Measurements from ENCODE around the gene BICRA.
"Not testable (repeated sequence)": the region's sequence is repeated elsewhere in the genome, so short reads cannot be mapped to it uniquely, and the experiment has no call there.

BICRA gene

DNA sequence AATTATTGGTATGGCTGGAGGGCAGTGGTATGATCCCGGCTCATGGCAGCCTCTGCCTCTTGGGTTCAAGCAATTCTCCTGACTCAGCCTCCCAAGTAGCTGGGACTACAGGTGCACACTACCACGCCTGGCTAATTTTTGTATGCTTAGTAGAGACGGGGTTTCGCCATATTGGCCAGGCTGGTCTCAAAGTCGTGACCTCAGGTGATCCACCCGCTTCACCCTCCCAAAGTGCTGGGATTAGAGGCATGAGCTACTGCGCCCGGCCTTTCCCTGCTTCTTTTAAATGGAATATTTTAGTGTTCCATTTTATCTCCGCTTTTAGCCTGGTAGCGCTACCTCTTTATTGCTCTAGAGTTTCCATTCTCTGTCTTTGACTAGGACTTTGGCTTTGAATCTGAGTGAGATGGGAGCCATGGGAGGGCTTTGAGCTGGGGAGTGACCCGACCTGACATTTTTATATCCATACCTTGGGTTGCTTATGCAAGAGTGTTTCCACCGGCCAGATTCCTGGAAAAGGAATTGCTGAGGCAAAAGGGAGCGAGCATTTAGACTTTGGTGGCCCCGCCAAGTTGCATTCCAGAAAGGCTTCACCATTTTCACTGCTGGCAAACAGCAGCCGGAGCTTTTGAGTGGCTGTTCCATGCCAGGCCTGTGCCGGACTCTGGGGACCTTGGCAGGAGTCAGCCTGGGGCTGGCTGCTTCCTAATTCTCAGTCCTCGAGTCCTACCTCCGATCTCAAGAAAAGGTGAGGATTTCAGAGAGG lies 22.9 kb downstream of the BICRA start:
- DNase-seq, result no peak

DNA sequence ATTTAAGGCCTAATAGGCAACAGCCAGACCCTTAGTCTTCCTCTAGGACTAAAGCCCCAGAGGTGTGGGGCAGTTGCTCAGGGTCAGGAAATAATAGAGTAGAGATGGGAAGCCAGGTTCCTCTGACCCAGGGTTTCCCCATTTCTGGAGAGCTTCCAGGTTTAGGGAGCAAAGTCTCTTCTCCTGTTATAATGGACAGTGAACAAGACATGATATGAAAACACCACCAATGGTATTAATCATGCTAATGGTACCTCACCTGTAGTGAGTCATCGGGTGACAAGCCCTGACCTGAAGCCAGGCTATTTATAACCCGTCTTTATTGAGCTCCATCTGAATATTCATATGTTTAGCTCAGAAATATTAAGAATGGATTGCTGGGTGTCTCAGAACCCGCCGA lies 24.6 kb downstream of the BICRA start:
- no peak for DNase-seq

DNA sequence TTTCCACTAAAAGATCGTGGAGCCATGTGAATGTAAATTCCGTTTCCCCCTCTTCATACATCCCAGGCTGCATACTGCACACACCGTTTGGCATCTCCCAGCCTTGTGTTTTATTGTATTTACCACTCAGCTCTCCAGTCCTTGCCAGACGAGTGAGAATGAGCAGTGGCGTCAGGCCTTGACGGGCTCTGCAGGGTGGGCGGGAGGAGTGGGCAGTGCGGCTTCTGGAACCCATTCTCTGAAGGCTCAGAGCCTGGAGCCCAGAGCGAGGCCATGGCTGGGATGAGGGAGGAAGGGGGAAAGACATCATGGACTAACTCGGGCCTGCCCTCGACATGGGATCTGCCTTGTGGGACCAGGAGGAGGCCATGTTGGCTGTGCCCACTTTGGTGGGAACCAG lies 25.1 kb downstream of the BICRA start:
- DNase-seq, result no peak

DNA sequence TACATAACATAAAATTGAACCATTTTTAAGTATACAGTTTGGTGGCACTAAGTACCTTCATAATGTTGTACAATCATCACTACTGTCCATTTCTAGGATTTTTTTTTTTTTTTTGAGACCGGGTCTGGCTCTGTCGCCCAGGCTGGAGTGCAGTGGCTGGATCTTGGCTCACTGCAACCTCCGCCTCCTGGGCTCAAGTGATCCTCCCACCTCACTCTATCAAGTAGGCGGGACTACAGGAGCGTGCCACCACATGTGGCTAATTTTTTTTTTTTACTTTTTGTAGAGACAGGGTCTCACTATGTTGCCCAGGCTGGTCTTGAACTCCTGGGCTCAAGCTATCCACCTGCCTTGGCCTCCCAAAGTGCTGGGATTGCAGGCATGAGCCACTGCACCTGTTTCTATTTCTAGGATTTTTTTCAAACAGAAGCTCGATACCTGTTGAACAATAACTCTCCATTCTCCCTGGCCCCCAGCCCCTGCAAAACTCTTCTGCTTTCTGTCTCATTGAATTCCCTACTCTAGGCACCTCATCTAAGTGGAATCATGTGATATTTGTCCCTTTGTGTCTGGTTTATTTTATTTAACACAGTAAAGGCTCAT lies 26.3 kb downstream of the BICRA start:
- not testable (repeated sequence) for DNase-seq

DNA sequence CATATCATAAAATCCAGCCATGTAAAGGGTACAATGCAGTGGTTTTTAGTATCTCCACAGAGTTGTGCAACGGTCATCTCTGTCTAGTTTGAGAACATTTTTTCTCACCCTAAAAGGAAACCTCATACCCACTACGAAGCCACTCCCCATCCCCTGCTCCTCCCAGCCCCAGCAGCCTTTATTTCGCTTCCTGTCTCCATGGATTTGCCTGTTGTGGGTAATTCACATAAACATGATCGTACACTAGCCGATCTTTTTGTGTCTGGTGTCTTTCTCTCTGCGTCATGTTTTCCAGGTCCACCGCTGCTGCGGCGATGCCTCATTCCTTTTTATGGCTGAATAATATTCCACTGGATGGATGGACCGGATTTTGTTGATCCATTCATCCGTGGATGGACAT lies 28.6 kb downstream of the BICRA start:
- DNase-seq, result no peak

DNA sequence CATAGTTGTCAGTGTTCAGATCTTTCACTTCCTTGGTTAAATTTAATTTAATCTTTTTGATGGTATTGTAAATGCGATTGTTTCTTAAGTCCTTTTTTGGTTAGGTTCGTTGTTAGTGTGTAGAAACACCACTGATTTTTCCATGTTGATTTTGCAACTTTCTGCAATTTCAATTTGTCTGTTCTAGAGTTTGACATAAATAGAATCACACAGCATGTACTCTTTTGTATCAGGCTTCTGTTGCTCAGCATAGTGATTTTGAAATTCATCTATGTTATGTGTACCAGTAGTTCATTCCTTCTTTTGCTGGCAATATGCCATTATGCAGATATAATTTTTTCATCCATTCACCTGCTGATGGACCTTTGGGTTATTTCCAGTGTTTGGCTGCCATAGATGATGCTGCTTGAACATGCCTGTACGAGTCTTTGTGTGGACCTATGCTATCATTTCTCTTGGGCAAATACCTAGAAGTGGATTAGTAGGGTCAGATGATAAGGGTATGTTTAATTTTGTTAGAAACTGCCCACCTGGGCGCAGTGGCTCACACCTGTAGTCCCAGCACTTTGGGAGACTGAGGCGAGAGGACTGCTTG lies 33.1 kb downstream of the BICRA start:
- no peak for DNase-seq

DNA sequence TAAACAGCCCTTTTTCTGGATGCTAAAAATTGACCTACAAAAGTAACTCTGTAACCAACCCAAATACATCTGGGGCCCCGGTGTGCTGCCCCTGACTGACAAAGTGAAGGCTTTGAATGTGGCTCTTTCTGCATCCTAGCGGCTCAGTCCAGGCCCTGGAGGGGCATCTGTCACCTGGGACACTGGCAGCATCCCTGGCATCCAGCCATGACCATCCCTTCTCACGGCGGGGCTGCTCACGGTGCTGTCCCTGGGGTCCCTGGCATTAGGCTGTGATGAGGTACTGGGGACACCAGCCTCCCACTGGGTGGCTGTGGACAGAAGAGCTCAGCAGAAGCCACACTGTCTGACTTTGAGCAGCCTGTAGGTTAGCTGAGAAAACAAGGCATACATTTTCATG lies 34.3 kb downstream of the BICRA start:
- DNase-seq, result no peak

DNA sequence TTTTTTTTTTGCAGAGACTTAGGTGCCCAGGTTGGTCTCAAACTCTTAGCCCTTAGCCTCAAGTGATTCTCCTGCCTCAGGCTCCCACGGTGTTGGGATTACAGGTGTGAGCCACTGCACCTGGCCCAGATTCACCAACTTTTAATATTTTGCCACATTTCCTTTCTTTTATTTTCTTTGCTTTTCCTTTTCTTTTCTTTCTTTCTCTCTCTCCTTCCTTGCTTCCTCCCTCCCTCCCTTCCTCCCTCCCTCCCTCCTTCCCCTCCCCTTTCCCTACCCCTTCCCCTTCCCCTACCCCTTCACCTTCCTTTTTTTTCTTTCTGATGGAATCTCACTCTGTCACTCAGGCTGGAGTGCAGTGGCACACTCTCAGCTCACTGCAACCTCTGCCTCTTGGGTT lies 35.3 kb downstream of the BICRA start:
- no peak for DNase-seq

DNA sequence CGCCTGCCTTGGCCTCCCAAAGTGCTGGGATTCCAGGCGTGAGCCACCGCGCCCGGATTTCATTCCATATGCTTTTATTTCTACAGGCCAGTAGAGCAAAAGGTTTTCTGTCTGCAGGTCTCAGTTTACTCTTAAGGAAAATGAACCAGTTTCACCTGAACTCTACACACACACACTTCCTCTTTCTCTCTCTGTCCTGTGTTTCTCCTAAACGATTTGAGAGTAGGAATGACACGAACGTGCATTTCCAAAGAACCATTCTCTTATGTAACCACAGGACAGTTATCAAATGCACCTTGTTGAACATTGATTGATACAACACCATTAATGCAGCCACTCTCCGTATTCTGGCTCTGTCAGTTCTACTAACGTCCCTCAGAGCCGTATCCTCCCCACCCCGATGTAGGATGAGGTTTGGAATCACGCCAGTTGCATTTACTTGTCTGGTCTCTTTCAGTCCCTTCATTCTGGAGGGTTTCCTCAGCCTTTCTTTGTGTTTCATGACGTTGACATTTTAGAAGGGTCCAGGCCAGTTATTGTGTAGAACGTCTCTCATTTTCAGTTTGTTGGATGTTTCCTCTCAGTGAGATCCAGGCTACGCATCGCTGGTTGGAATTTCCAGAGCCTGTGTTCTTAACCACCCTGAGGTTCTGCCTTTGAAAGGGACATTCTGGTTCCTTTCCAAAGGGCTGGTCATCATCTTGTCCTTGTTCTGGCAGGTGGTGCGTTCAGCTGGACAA lies 36.0 kb downstream of the BICRA start:
- no peak for DNase-seq

DNA sequence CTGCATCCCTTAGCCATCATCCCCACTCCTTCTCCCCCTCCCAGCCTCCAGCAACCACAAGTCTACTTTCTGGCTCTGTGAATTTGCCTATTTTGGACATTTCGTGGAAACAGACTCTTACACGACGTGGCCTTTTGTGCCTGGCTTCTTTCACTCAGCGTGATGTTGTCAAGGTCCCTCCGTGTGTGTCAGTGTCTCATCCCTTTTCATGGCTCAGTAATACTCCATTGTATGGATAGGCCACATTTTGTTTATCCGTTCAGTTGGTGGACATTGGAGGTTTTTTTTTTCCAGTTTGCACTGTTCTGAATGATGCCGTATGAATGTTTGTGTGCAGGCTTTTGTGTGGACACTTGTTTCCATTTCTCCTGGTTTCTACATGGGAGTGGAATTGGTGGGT lies 38.0 kb downstream of the BICRA start:
- no peak for DNase-seq

DNA sequence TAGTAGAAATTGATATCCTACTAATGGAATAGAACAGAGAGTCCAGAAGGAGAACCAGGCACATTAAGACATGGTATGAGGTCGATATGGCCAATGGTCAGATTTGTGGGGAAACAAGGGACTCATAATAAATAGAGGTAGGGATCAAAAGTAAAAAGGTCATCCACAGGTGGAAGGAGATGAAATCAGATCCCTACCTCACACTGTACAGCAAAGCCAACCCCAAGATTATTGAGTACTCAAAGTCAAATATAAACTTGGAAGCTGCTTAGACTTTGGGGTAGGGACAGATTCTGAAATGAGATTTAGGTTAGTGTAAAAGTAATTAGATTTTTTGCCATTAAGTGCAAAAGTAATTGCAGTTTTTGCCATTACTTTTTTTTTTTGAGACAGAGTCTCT lies 40.7 kb downstream of the BICRA start:
- DNase-seq, result no peak

DNA sequence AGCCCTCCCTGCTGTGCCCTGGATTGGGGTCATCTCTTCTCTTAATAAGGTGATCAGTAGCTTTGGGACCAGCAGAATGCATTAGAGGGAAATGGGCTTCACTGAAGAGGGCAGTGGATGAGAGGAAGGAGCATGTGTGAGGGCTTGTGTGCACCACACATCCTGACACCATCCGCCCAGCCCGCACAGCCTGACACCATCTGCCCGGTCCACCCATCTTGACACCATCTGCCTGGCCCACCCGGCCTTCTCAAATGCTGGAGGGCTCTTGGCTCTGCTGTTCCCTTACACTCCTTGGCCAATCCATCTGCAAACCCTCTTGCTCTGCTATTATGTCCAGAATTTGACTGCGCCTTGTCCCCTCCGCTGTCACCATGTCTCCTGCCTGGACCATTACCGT lies 41.8 kb downstream of the BICRA start:
- no peak for DNase-seq

DNA sequence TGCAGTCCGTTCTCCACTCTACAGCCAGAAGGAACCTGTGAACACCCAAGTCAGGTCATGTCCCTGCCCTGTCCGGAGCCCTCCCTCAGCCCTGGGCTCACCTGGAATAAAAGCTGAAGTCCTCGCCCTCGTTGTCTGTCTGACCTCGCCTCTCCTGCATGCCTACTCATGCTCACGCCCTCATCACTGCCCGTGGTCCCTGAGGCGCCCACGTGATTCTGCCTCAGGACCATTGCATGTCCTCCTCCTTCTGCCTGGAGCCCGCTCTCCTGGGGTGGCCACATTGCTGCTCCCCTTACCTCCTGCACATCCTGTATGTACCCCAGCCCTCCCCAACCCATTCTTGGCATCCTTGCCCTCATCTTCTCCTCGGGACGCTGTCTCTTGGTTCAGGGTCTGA lies 42.2 kb downstream of the BICRA start:
- no peak for DNase-seq

DNA sequence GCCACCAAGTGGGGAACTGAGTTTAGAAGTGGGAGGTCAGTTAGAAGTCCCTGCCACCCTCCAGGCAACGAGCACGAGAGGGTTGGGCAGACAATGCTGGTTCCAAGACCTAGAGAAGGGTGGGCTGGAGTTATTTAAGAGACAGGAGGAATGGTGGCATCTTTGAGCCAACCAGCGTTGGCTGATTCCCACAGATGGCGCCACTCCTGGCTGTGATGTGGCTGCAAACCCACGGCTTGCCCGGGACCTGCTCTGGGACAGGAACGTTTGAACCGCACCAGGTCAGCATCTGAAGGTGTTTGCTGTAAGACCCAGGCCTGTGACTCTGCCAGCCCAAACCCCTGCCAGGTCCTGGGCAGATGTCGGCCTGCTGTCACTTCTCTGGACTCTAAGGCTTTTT lies 42.8 kb downstream of the BICRA start:
- DNase-seq, result no peak

DNA sequence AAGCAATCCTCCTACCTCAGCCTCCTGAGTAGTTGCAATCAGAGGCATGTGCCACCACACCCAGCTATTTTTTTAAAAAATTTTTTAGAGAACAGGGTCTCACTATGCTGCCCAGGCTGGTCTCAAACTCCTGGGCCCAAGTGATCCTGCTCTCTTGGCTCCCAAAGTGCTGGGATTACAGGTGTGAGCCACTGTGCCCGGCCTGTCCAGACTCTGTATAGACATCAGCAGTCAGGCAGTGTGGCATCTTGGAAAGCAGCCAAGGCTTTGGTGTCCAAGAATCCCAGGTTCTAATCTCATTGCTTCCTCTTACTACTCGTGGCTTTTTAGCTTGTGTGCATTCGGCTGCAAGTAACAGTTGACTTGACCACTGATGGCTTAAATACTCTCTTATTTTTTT lies 43.4 kb downstream of the BICRA start:
- no peak for DNase-seq

DNA sequence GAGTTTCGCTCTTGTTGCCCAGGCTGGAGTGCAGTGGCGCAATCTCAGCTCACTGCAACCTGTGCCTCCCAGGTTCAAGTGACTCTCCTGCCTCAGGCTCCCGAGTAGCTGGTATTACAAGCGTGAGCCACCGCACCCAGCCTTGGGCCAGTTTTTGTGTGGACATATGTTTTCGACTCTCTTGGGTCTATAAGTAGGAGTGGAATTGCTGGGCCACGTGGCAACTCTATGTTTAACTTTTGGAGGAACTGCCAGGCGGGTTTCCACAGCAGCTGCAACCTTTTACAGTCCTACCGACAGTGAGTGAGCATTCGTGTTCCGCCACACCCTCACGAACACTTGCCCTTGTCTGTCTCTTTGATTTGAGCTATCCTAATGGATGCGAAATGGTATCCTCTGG lies 44.9 kb downstream of the BICRA start:
- DNase-seq, result no peak

DNA sequence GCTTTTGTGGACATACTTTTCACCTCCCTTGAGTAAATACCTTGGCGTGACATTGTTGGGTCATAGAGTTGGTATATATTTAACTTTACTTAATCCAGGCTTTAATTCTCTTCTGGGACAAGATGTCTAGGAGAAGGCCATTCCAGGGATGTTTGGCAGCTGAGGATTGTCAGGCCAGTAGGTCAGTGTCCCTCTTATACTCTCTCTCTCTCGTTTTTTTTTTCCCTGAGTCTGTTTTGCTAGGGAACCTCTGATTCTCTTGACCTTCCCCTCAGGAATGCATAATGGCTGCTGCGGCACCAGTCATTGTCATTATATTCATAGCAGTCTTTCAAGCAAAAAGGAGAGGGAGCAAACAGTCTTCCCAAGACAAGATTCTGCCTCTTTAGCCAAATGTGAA lies 48.8 kb downstream of the BICRA start:
- DNase-seq, result no peak

DNA sequence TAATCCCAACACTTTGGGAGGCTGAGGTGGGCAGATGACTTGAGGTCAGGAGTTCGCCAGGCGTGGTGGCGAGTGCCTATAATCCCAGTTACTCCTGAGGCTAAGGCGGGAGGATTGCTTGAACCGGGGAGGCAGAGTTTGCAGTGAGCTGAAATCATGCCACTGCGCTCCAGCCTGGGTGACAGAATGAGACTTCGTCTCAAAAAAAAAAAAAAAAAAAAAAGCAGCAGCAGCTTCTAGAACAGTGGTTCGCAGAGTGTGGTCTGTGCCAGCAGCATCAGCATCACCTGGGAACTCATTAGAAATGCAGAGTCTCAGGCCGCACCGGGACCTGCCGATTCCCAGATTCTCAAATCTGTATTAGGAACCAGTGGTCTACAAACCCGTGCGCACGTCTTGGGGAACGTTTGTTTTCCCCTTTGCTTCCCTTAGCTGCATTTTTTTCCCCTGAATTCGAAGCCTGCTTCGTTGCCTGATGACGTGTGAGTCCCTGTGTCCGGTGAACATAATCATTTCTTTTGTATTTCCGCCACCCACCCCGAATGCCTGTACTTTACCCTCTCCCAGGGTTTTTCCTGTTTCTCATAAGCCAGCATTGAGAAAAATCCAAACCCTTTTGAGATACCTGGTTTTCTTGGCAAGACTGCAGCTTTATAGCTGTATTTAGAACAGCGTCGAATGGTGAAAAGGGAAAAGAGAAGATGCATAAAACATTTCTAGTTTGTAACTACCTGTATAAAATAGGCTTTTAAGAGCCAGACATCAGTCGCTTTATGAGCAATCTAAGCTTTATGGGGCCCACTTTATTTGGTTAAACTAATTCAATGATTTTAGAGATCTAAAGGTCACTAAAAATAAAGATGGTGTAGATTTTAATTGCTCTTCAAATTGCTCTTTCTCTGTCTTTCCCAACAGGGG lies 49.8 kb downstream of the BICRA start:
- peak in 1 of 2 donors; percentile 39 for DNase-seq

DNA sequence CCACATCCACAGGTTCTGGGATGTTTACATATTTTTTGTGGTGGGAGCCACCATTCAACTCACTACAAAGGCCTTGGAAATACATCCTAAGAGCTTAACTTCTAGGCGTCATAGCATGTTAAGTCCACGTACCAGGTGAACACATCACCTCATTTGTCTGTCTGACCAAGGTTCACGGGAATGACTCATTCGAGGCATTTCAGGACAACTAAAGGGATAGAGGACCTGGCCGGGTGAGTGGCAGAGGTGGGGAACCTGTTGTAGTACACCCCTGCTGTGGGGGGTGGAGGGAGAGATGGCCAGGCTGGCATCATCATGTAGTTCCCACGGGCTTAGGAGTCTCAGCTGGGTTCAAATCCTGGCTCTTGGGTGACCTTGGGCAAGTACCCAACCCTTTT lies 51.5 kb downstream of the BICRA start:
- DNase-seq, result no peak

DNA sequence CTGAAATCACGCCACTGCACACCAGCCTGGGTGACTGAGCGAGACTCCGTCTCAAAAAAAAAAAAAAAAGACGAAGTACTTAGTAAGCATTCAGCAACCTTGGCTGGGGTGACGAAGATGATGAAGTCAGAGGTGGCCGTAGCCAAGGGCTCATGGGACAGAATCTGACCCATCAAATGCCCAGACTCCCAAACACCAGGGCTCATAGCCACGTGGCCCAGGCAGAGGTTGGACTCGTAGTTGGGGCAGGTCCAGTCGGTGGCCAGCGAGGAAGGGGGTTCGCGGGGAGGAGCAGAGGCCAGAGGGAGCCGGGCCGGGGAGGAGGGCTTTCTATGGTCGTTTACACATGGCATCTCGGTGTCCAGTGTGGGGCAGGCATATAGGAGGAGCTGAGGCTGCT lies 52.2 kb downstream of the BICRA start:
- DNase-seq, result no peak

DNA sequence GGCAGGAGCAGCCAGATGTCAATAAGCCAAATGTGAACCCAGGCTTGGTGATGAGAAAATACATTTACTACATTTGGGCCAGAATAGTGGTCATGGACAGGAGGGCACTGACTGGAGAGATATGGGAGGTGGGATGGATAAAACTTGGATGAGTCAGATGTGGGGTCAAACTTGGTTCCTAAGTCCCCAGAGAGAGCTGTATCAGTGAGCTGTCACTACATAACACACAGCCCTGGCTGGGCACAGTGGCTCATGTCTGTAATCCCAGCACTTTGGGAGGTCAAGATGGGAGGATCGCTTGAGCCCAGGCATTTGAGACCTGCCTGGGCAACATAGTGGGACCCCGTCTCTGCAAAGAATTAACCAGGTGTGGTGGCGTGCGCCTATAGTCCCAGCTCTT lies 52.7 kb downstream of the BICRA start:
- DNase-seq, result no peak

DNA sequence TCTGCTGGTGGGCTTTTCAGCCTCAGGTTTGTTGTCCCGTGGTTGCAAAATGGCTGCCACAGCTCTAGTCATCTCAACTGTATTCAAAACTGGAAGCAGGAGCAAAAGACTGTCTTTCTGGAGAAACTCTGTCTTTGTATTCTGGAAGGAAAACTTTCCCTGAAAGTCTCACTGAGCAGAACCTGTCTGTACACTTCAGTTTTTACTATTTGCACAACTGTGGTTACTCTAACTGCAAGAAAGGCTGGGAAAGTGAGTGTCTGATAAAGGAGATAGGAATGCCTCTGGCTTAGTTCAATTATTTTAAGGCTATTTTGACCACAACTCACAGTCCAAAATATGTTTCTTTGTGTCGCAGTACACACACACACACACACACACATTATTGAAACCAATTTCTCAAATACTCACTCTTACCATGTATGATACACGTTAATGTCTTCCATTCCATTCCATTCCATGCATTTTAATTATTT lies 54.5 kb downstream of the BICRA start:
- DNase-seq, result no peak

Measured in hippocampal formation (tissue), 2 donors.